ENCODE measurements around the gene RASEF. TPM values are rescaled to one million over a fixed set of nuclear protein-coding genes. Genes with fewer than 3 reads are reported as not detected.

The RASEF gene
- total RNA-seq, result 1 to 10 TPM in 5 of 6 experiments, under 1 TPM in 1; 0.73 to 6.1 (median 1.9) TPM
- long read RNA-seq, result 0 reads

DNA sequence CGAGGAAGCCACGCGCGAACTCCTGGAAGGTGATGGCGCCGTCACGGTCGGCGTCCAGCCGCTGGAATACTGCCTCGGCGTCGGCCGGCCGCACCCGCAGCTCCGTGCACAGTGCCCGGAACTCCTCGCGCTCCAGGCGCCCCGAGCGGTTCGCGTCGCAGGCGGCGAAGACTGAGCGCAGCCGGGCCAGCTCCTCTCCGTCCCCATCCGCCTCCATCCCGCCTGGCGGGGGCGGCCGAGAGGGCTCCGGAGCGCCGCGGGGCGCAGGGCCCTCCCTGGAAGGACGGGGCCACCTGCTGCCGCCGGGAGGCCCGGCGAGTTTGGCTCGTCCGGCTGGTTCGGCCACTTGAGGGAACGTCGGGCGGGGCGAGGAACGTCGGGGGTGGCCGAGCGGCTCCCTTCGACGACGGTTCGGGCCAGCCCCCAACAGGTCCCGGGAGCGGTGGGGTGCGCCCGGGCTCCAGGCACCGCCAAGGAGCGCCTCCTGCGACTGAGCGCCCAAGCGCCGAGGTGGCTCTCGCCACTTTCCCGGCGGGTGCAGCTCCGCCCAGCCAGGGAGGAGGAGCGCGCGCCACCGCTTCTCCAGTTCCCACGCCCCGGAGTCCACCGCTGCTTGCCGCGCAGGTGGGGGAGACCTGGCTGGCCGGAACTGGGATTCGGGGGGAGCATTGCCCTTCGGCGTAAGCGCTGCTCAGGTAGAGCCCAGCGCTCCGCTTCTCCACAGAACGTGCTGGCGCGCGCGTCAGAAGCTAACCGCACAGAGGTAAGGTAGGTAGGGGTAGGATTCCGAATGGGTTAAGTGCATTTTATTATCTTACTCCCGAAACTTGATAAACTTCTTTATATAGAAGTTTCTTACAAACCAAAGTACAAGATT lies at the start of gene RASEF:
TSS of gene RASEF (minus strand) at position 492 of the 877 bp plus-strand sequence. CDS start at position 217, 275 bp downstream.
- 6% methylated on average over 16 of the region's 99 CpGs for WGBS (ENCODE audit: insufficient coverage, low coverage, low lambda C conversion rate, missing lambda C conversion rate)
- peaks cover 0 to 31% of the 10 kb centered on the region in 2 donors for H3K27me3 ChIP-seq
- peak within 1 kb of the TSS; percentile 31 to 50 (median 40) for H3K4me3 ChIP-seq
- peak; percentile 69 for TF ChIP-seq POLR2A (IDR thresholded peaks at IDR 0.05)
- TF ChIP-seq, protein P1, sequence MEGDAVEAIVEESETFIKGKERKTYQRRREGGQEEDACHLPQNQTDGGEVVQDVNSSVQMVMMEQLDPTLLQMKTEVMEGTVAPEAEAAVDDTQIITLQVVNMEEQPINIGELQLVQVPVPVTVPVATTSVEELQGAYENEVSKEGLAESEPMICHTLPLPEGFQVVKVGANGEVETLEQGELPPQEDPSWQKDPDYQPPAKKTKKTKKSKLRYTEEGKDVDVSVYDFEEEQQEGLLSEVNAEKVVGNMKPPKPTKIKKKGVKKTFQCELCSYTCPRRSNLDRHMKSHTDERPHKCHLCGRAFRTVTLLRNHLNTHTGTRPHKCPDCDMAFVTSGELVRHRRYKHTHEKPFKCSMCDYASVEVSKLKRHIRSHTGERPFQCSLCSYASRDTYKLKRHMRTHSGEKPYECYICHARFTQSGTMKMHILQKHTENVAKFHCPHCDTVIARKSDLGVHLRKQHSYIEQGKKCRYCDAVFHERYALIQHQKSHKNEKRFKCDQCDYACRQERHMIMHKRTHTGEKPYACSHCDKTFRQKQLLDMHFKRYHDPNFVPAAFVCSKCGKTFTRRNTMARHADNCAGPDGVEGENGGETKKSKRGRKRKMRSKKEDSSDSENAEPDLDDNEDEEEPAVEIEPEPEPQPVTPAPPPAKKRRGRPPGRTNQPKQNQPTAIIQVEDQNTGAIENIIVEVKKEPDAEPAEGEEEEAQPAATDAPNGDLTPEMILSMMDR (IDR thresholded peaks at IDR 0.05), result peak in 1 of 4 donors; percentile 8
- peak; percentile 76 to 86 (median 85) for ATAC-seq
- H3K4me1 ChIP-seq, result peaks cover 0 to 14% (median 0%) of the 10 kb centered on the region in 4 donors
- peak; percentile 60 to 66 (median 66) for DNase-seq
- H3K27ac ChIP-seq, result peak within 1 kb of the TSS in 1 of 3 donors; percentile 25
- no peaks in the 10 kb centered on the region for H3K9me3 ChIP-seq
- intact Hi-C loops (cut with DNase I), result no loop called here
- no peaks in the 10 kb centered on the region for H3K36me3 ChIP-seq

DNA sequence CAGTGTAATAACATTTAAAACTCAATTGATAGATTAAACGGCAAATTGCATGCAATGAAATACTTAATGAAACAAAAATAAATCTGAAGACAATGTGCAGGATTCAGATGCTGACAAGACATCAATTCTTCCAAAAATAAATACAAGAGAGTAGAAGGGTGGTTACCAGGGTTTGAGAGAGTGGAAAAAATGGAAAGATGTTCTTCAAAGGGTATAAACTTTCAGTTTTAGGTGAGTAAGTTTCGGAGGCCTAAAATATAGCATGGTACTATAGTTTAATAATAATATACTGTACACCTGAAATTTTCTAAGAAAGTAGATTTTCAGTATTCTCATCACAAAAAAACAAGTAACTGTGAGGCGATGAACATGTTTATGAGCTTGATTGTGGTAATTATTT lies 48.2 kb upstream of the RASEF start:
- Histone ChIP-seq H3K4me1 (peaks cover 0 to 14% (median 0%) of the 10 kb centered on the region in 4 donors), H3K27ac (no peak overlapping the region), H3K36me3 (no peaks in the 10 kb centered on the region), H3K4me3 (no peak overlapping the region), H3K9me3 (no peaks in the 10 kb centered on the region), H3K27me3 (no peaks in the 10 kb centered on the region)
- no peak for DNase-seq
- no peak for ATAC-seq
- intact Hi-C loops (cut with DNase I), result no loop called here
- no peak for TF ChIP-seq POLR2A (IDR thresholded peaks at IDR 0.05)
- TF ChIP-seq, protein P1 (IDR thresholded peaks at IDR 0.05), result no peak
- 80% methylated on average over 3 of the region's 3 CpGs for WGBS (ENCODE audit: insufficient coverage, low coverage, low lambda C conversion rate, missing lambda C conversion rate)

DNA sequence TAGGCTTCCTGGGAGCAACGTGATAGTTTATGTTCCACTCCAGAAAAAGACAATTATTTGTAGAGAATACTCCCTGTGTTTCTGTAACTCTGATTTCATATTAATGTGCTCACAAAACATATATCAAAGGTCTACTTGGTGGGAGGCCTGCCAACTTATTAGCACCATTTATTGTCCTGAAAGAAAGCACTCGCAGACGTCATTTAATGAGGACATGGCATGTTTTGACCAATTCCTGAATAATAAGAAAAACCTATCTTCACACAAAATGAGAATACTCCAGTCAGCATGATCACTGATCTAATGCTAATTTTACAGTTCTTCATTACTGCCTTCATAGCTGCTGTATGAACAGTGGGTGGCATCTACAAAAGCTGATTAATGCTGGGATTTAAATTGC lies 46.4 kb upstream of the RASEF start:
- H3K27me3 ChIP-seq, result no peaks in the 10 kb centered on the region
- peaks cover 0 to 14% (median 0%) of the 10 kb centered on the region in 4 donors for H3K4me1 ChIP-seq
- H3K27ac ChIP-seq, result no peak overlapping the region
- no peak for TF ChIP-seq POLR2A (IDR thresholded peaks at IDR 0.05)
- TF ChIP-seq, protein P1 (IDR thresholded peaks at IDR 0.05), result no peak
- no peak for ATAC-seq
- 69% methylated on average over 3 of the region's 3 CpGs for WGBS (ENCODE audit: insufficient coverage, low coverage, low lambda C conversion rate, missing lambda C conversion rate)
- intact Hi-C loops (cut with DNase I), result no loop called here
- DNase-seq, result no peak
- H3K4me3 ChIP-seq, result no peak overlapping the region
- H3K9me3 ChIP-seq, result no peaks in the 10 kb centered on the region
- H3K36me3 ChIP-seq, result no peaks in the 10 kb centered on the region

DNA sequence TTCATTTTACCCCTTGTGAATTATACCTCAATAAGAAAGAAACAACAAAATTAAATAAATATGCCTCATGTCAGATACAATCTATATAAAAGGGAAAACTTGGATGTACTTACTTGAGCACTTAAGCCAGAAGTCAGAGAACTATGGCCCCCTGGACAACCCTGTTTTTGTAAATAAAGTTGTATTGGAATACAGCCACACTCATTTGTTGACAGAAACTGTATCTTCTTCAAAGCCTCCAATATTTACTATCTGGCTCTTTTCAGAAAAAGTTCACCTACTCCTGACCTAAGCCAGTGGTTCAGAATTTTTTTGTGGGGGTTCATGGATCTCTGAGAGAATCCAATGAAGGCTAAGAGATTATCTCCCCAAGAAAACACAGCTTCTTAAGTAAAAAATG lies 45.3 kb upstream of the RASEF start:
- H3K9me3 ChIP-seq, result no peaks in the 10 kb centered on the region
- ATAC-seq (peak; percentile 49 to 93 (median 82)), DNase-seq (no peak)
- no peak overlapping the region for H3K4me3 ChIP-seq
- H3K27me3 ChIP-seq, result no peaks in the 10 kb centered on the region
- H3K36me3 ChIP-seq, result no peaks in the 10 kb centered on the region
- TF ChIP-seq, protein P1 (IDR thresholded peaks at IDR 0.05), result no peak
- TF ChIP-seq POLR2A (IDR thresholded peaks at IDR 0.05), result no peak
- peaks cover 0 to 14% (median 0%) of the 10 kb centered on the region in 4 donors for H3K4me1 ChIP-seq
- intact Hi-C loops (cut with DNase I), result no loop called here
- no peak overlapping the region for H3K27ac ChIP-seq
